ENCODE results near the gene DVL3. TPM values are rescaled to one million over a fixed set of nuclear protein-coding genes. Genes with fewer than 3 reads are reported as not detected.

DVL3 gene
- total and polyA plus RNA-seq, 2 experiments from 2014 or later, result 25.6 to 55.5 TPM

DNA sequence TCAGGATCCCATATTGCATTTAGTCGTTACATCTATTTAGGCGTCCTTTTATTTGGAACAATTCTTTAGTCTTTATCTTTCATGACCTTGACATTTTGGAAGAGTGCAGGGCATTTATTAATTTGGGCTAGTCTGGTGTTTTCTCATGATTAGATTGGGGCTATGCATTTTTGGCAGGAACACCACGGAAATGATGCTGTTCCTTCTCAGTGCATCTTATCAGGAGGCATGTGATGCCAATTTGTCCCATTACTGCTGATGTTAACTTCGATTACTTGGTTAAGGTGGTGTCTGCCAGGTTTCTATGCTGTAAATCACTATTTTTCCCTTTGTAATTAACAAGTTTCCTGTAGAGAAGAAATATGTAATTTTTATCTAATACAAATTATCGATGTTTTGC lies 56.1 kb downstream of the DVL3 start:
- H3F3A ChIP-seq (replicated peaks; ENCODE audit: low read depth), result no peaks in the 10 kb centered on the region
- no peak overlapping the region for H3K4me2 ChIP-seq
- H3K4me3 ChIP-seq, result no peak overlapping the region
- no peak overlapping the region for H2AFZ ChIP-seq
- Mint-ChIP-seq H3K27ac (no peak overlapping the region), H3K27me3 (ENCODE audit: insufficient read depth, low read depth, poor library complexity) (peaks cover 6% of the 10 kb centered on the region), H3K4me1 (no peaks in the 10 kb centered on the region), H3K4me3 (no peak overlapping the region), H3K9me3 (no peaks in the 10 kb centered on the region), H3K36me3 (ENCODE audit: low read depth) (no peaks in the 10 kb centered on the region)
- 0 out of 2 replicates have a peak, but pooled peaks cover 5% of the 10 kb centered on the region for H4K20me1 ChIP-seq (replicated peaks; ENCODE audit: insufficient read depth)
- no peak overlapping the region for H3K27ac ChIP-seq (ENCODE audit: low read depth)
- no peaks in the 10 kb centered on the region for H3K36me3 ChIP-seq (ENCODE audit: insufficient read depth)
- no peaks in the 10 kb centered on the region for H3K9me2 ChIP-seq (ENCODE audit: insufficient read depth)
- no peak for ATAC-seq
- H3K27me3 ChIP-seq (ENCODE audit: insufficient read depth), result no peaks in the 10 kb centered on the region
- no peak for DNase-seq (ENCODE audit: low spot score)
- TF ChIP-seq ETS1 (IDR thresholded peaks at IDR 0.05) (no peak), STAT1 (IDR thresholded peaks at IDR 0.05; ENCODE audit: unreplicated experiment) (no peak), ZNF114 (CRISPR knock-in tag; IDR thresholded peaks at IDR 0.05) (no peak), EZH2phosphoT487 (IDR thresholded peaks at IDR 0.05; ENCODE audit: unreplicated experiment) (no peak), ZNF331 (CRISPR knock-in tag; IDR thresholded peaks at IDR 0.05; ENCODE audit: low read depth) (no peak), EZH2 (IDR thresholded peaks at IDR 0.05; ENCODE audit: low read depth, unreplicated experiment) (no peak), NANOG (IDR thresholded peaks at IDR 0.05; ENCODE audit: borderline replicate concordance) (no peak), ZNF462 (CRISPR knock-in tag; IDR thresholded peaks at IDR 0.05) (no peak), JUNB (IDR thresholded peaks at IDR 0.05; ENCODE audit: unreplicated experiment) (no peak), CREB1 (CRISPR knock-in tag; IDR thresholded peaks at IDR 0.05; ENCODE audit: low read depth) (no peak), POLR2AphosphoS5 (IDR thresholded peaks at IDR 0.05; ENCODE audit: low read depth) (no peak)
- TF ChIP-seq, protein P1, sequence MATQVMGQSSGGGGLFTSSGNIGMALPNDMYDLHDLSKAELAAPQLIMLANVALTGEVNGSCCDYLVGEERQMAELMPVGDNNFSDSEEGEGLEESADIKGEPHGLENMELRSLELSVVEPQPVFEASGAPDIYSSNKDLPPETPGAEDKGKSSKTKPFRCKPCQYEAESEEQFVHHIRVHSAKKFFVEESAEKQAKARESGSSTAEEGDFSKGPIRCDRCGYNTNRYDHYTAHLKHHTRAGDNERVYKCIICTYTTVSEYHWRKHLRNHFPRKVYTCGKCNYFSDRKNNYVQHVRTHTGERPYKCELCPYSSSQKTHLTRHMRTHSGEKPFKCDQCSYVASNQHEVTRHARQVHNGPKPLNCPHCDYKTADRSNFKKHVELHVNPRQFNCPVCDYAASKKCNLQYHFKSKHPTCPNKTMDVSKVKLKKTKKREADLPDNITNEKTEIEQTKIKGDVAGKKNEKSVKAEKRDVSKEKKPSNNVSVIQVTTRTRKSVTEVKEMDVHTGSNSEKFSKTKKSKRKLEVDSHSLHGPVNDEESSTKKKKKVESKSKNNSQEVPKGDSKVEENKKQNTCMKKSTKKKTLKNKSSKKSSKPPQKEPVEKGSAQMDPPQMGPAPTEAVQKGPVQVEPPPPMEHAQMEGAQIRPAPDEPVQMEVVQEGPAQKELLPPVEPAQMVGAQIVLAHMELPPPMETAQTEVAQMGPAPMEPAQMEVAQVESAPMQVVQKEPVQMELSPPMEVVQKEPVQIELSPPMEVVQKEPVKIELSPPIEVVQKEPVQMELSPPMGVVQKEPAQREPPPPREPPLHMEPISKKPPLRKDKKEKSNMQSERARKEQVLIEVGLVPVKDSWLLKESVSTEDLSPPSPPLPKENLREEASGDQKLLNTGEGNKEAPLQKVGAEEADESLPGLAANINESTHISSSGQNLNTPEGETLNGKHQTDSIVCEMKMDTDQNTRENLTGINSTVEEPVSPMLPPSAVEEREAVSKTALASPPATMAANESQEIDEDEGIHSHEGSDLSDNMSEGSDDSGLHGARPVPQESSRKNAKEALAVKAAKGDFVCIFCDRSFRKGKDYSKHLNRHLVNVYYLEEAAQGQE (IDR thresholded peaks at IDR 0.05; ENCODE audit: unreplicated experiment), result no peak
- TF ChIP-seq, protein P2, sequence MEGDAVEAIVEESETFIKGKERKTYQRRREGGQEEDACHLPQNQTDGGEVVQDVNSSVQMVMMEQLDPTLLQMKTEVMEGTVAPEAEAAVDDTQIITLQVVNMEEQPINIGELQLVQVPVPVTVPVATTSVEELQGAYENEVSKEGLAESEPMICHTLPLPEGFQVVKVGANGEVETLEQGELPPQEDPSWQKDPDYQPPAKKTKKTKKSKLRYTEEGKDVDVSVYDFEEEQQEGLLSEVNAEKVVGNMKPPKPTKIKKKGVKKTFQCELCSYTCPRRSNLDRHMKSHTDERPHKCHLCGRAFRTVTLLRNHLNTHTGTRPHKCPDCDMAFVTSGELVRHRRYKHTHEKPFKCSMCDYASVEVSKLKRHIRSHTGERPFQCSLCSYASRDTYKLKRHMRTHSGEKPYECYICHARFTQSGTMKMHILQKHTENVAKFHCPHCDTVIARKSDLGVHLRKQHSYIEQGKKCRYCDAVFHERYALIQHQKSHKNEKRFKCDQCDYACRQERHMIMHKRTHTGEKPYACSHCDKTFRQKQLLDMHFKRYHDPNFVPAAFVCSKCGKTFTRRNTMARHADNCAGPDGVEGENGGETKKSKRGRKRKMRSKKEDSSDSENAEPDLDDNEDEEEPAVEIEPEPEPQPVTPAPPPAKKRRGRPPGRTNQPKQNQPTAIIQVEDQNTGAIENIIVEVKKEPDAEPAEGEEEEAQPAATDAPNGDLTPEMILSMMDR (conservative IDR thresholded peaks at IDR 0.05; ENCODE audit: low read depth in 2 of 2), result no peak
- H3K79me2 ChIP-seq (replicated peaks; ENCODE audit: insufficient read depth), result no peaks in the 10 kb centered on the region
- no peaks in the 10 kb centered on the region for H3K4me1 ChIP-seq (ENCODE audit: insufficient read depth)
